HepG2 (cell line): ENCODE data around the gene ZC3H12A.

ENCODE experiments used
- BHLHE40 ChIP-seq: IDR thresholded peaks from 2 replicates; pipeline ENCODE4 v1.6.1; 2011; ENCODE audit warnings: low read length, improper control_type of control experiment
- ESRRA ChIP-seq: sonication (generic); formaldehyde crosslinking; IDR thresholded peaks from 2 replicates; pipeline ENCODE4 v1.5.1; 2020; ENCODE audit warnings: mild to moderate bottlenecking, low read depth, missing genetic modification reagents
- FOXA3 ChIP-seq: IDR thresholded peaks from 2 replicates; pipeline ENCODE4 v1.6.1; 2016; ENCODE audit warnings: missing genetic modification reagents, missing compliant biosample characterization
- NFE2 ChIP-seq: sonication (generic); formaldehyde crosslinking; IDR thresholded peaks from 2 replicates; pipeline ENCODE4 v1.4.0; 2020; ENCODE audit warnings: missing genetic modification reagents
- SMC3 ChIP-seq: IDR thresholded peaks from 2 replicates; pipeline ENCODE4 v1.6.1; 2011; ENCODE audit warnings: low read length, improper control_type of control experiment
- TAF1 ChIP-seq: sonication (generic); formaldehyde crosslinking; IDR thresholded peaks from 2 replicates; pipeline ENCODE4 v1.4.0; 2020; ENCODE audit warnings: missing genetic modification reagents
- ZBTB7A ChIP-seq: sonication (generic); formaldehyde crosslinking; IDR thresholded peaks from 2 replicates; pipeline ENCODE4 v1.8.0; 2022; ENCODE audit warnings: mild to moderate bottlenecking, missing genetic modification reagents
- TF ChIP-seq, protein P1 (sequence below), 2 experiments: IDR thresholded peaks; 2 replicates each; pipeline ENCODE4 v1.6.1; 2011 to 2012; ENCODE audit warnings: low read length in 2 of 2, borderline replicate concordance in 1 of 2, low read depth in 1 of 2, mild to moderate bottlenecking in 1 of 2, moderate library complexity in 1 of 2
- TF ChIP-seq, protein P2 (sequence below): IDR thresholded peaks from 2 replicates; pipeline ENCODE4 v1.6.1; 2016; ENCODE audit warnings: mild to moderate bottlenecking

DNA sequence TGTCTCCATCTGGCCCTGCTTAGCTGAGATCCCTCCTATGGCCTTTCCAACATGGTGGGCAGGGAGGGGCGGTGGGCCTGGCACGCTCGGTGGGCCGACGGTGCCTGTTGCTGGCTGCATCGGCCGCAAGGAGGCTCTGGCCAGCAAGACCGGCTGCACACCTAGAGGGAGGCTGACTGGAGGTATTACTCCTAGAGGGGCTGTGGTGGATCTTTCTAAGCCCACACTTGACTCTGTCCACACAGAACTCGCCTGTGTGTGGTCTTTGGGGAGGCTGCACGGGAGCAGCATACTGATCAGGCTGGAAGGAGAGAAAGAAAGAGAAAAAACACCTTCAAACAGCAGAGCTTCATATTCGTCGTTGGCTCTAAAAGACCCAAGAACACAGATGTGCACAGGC, 41.7 kb upstream of the ZC3H12A start:
- TF ChIP-seq, protein P1, sequence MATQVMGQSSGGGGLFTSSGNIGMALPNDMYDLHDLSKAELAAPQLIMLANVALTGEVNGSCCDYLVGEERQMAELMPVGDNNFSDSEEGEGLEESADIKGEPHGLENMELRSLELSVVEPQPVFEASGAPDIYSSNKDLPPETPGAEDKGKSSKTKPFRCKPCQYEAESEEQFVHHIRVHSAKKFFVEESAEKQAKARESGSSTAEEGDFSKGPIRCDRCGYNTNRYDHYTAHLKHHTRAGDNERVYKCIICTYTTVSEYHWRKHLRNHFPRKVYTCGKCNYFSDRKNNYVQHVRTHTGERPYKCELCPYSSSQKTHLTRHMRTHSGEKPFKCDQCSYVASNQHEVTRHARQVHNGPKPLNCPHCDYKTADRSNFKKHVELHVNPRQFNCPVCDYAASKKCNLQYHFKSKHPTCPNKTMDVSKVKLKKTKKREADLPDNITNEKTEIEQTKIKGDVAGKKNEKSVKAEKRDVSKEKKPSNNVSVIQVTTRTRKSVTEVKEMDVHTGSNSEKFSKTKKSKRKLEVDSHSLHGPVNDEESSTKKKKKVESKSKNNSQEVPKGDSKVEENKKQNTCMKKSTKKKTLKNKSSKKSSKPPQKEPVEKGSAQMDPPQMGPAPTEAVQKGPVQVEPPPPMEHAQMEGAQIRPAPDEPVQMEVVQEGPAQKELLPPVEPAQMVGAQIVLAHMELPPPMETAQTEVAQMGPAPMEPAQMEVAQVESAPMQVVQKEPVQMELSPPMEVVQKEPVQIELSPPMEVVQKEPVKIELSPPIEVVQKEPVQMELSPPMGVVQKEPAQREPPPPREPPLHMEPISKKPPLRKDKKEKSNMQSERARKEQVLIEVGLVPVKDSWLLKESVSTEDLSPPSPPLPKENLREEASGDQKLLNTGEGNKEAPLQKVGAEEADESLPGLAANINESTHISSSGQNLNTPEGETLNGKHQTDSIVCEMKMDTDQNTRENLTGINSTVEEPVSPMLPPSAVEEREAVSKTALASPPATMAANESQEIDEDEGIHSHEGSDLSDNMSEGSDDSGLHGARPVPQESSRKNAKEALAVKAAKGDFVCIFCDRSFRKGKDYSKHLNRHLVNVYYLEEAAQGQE (IDR thresholded peaks at IDR 0.05; ENCODE audit: borderline replicate concordance in 1 of 2, low read depth in 1 of 2, low read length in 2 of 2): no peak
- no peak for TF ChIP-seq BHLHE40
- TF ChIP-seq, protein P2, sequence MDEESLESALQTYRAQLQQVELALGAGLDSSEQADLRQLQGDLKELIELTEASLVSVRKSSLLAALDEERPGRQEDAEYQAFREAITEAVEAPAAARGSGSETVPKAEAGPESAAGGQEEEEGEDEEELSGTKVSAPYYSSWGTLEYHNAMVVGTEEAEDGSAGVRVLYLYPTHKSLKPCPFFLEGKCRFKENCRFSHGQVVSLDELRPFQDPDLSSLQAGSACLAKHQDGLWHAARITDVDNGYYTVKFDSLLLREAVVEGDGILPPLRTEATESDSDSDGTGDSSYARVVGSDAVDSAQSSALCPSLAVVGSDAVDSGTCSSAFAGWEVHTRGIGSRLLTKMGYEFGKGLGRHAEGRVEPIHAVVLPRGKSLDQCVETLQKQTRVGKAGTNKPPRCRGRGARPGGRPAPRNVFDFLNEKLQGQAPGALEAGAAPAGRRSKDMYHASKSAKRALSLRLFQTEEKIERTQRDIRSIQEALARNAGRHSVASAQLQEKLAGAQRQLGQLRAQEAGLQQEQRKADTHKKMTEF (CRISPR knock-in tag): no peak
- TF ChIP-seq ZBTB7A (CRISPR knock-in tag): no peak
- TF ChIP-seq FOXA3: no peak
- TF ChIP-seq ESRRA (CRISPR knock-in tag): no peak
- no peak for TF ChIP-seq SMC3
- TF ChIP-seq NFE2 (CRISPR knock-in tag): no peak
- no peak for TF ChIP-seq TAF1
